Measurements from ENCODE around the gene SDF4. TPM values are rescaled to one million over a fixed set of nuclear protein-coding genes. Genes with fewer than 3 reads are reported as not detected.

SDF4 gene
- total and polyA plus RNA-seq, 2 of the 13 experiments (the other 11 are each of a cell fraction or from before 2014, with no cell fraction given) = 80.8 to 107 TPM

GRCh38 chr1:1239614-1240347 is 8.0 kb upstream of the SDF4 start (continued):
- TF ChIP-seq MLX (CRISPR knock-in tag; IDR thresholded peaks at IDR 0.05) (no peak), MYNN (CRISPR knock-in tag; IDR thresholded peaks at IDR 0.05; ENCODE audit: low read depth) (no peak), ZNF446 (CRISPR knock-in tag; IDR thresholded peaks at IDR 0.05) (0 out of 2 replicates have a peak, but pooled peaks have one; percentile 61), ZNF563 (CRISPR knock-in tag; IDR thresholded peaks at IDR 0.05) (peak; percentile 90), ZNF142 (CRISPR knock-in tag; IDR thresholded peaks at IDR 0.05) (no peak), PHF5A (CRISPR knock-in tag; IDR thresholded peaks at IDR 0.05; ENCODE audit: low read depth, unreplicated experiment) (no peak), ZGPAT (CRISPR knock-in tag; IDR thresholded peaks at IDR 0.05) (peak; percentile 20; the same call in 1 of the 2 replicates), GABPA (IDR thresholded peaks at IDR 0.05; ENCODE audit: low read depth, low read length) (no peak), GABPA (CRISPR knock-in tag; IDR thresholded peaks at IDR 0.05; ENCODE audit: low read depth) (peak; percentile 32; the same call in 1 of the 2 replicates), NFYB (CRISPR knock-in tag; IDR thresholded peaks at IDR 0.05) (no peak), DR1 (CRISPR knock-in tag; IDR thresholded peaks at IDR 0.05) (no peak), SP4 (CRISPR knock-in tag; IDR thresholded peaks at IDR 0.05) (peak; percentile 25; the same call in 1 of the 2 replicates), ZSCAN22 (CRISPR knock-in tag; IDR thresholded peaks at IDR 0.05) (no peak), AKAP8 (CRISPR knock-in tag; IDR thresholded peaks at IDR 0.05) (peak; percentile 94)
- TF ChIP-seq, protein P1, sequence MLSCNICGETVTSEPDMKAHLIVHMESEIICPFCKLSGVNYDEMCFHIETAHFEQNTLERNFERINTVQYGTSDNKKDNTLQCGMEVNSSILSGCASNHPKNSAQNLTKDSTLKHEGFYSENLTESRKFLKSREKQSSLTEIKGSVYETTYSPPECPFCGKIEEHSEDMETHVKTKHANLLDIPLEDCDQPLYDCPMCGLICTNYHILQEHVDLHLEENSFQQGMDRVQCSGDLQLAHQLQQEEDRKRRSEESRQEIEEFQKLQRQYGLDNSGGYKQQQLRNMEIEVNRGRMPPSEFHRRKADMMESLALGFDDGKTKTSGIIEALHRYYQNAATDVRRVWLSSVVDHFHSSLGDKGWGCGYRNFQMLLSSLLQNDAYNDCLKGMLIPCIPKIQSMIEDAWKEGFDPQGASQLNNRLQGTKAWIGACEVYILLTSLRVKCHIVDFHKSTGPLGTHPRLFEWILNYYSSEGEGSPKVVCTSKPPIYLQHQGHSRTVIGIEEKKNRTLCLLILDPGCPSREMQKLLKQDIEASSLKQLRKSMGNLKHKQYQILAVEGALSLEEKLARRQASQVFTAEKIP (CRISPR knock-in tag; IDR thresholded peaks at IDR 0.05; ENCODE audit: borderline replicate concordance) = no peak
- TF ChIP-seq, protein P2, sequence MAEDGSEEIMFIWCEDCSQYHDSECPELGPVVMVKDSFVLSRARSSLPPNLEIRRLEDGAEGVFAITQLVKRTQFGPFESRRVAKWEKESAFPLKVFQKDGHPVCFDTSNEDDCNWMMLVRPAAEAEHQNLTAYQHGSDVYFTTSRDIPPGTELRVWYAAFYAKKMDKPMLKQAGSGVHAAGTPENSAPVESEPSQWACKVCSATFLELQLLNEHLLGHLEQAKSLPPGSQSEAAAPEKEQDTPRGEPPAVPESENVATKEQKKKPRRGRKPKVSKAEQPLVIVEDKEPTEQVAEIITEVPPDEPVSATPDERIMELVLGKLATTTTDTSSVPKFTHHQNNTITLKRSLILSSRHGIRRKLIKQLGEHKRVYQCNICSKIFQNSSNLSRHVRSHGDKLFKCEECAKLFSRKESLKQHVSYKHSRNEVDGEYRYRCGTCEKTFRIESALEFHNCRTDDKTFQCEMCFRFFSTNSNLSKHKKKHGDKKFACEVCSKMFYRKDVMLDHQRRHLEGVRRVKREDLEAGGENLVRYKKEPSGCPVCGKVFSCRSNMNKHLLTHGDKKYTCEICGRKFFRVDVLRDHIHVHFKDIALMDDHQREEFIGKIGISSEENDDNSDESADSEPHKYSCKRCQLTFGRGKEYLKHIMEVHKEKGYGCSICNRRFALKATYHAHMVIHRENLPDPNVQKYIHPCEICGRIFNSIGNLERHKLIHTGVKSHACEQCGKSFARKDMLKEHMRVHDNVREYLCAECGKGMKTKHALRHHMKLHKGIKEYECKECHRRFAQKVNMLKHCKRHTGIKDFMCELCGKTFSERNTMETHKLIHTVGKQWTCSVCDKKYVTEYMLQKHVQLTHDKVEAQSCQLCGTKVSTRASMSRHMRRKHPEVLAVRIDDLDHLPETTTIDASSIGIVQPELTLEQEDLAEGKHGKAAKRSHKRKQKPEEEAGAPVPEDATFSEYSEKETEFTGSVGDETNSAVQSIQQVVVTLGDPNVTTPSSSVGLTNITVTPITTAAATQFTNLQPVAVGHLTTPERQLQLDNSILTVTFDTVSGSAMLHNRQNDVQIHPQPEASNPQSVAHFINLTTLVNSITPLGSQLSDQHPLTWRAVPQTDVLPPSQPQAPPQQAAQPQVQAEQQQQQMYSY (CRISPR knock-in tag; IDR thresholded peaks at IDR 0.05) = no peak
